GM21515 (cell line): ENCODE results near the gene RAPGEF4.

Experiments
- ATAC-seq: cut with Tn5 transposase; IDR thresholded peaks from one replicate; pipeline ENCODE4 v1.9.1; 2021; ENCODE audit not compliant: unreplicated experiment

Gene RAPGEF4

DNA sequence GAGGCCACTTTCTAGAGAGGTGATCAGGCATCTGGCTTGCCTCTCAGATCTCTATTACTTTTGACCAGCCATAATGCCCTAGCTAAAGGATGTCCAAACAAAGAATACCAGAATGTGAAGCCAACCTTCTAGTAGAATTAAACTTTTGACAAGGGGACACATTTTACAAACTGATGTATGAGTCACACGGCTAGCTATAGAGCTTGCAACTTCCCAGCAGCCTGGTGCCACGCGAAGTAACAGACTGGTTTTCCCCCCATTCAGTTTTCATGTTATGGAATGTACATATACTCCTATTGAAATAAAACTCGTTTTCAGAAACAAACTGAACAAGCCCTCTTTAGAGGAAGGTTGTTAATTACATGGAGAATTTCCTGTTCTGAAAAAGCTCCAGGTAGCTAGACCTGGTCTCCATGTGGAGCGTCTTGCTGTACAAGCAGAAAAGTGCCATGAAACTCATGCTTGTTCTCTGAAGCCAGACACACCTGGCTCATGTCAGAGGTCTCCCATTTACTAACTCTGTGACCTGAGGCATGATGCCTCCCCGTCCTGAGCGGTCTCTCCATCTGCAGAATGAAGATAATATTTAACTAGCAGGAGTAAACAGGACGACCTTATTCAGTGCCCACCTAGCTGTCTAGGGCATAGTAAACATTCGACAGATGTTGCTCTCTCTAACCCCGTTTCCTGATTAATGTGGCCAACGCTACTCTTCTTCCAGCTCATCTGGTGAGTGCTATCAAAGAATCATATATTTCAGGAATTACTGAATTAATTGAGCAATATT, 258.5 kb downstream of the RAPGEF4 start:
- ATAC-seq = no peak

- ATAC-seq = no peak
These were observed 259.2 kb downstream of the RAPGEF4 start for GRCh38 chr2:172994864-172995263.

DNA sequence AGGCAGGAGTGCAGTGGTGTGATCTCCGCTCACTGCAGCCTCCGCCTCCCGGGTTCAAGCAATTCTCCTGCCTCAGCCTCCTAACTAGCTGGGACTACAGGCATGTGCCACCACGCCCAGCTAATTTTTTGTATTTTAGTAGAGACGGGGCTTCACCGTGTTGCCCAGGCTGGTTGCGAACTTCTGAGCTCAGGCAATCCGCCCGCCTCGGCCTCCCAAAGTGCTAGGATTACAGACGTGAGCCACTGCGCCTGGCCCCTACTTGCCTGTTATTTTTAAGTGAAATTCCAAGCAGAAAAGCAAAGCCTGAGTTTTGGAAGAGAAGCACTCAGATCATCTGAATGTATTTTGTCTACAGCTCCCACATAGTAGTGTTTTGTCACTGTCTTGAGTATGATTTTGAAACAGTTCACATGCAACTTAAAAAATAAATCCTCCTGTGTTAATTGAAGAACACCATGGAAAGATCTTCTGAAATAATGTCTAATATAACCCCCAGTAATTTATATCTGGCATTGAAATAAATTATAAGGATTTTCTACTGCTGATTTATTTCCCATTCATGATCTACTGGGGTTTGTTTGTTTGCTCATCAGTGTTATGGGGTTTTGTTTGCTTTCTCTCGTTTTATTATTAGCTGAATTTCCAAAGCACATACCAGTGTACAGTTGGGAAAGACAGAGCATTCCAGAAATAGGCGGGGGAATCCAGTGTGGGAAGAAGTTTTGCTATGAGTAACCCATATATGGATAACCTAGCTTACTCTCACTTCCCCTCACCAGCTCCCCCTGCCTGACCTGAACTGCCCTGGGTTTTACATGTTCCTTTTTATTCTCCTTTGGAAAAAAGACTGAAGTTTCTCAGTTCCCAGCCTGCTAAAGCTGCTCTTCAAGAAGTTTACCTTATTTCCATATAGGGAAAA, 259.9 kb downstream of the RAPGEF4 start:
- no peak for ATAC-seq

DNA sequence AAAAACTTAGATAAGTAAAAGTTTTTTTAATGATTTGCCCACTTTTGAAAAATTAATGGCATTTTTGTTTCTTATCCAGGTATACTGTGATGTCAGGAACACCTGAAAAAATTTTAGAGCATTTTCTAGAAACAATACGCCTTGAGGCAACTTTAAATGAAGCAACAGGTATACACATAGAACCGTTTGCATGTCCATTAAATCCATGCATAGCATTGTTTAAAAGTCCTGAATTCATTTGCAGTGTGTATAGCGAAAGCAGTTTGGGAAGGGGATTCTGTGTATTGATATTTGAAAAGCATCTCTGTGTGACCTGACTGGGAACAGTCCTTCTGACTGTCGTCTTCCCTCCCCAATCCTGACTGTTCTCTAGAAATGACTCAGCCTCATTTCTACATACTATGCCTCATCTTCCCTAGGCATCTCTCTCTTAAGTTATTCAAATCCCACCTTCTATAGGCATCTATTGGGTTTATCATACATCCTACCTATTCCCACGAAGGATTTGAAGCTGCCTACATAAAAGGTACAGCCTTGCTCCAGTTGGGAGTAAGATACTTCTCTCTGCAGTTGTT, 260.8 kb downstream of the RAPGEF4 start:
- no peak for ATAC-seq

GRCh38 chr2:172997031-172997430, 261.4 kb downstream of the RAPGEF4 start:
- no peak for ATAC-seq

DNA sequence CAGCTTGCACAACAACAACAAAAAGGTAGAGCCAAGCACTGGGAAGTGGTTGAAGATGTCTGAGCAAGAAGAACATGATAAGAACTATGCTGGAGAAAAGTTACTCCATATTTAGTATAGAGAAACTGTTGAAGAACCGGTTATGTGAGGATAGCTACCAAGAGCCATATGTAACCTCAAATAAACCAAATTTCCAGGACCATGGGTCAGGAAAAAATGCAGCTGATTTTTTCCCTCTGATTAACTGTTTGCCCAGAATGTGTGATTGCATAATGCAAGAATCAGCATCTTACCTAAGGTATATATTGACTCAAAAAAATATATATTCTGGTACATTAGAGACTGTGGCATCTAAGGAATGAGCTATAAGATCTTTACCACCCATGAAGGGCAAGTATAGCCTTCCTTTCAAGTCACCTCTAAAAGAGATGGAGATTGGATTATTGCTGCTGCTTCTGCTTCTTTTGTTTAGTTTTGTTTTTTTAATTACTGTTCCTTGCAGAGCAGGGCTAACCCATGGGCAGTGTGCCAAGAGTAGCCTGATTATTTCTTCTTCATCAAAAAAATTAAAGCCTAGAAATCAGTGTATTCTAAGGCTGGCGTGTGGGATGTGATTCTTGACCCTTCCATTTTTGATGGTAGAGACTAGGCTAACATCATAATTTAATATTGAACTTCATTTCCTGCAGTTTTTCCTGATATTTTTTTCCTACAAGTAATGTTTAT, 263.1 kb downstream of the RAPGEF4 start:
- no peak for ATAC-seq

GRCh38 chr2:172999641-173000386, 264.2 kb downstream of the RAPGEF4 start:
- ATAC-seq = no peak

DNA sequence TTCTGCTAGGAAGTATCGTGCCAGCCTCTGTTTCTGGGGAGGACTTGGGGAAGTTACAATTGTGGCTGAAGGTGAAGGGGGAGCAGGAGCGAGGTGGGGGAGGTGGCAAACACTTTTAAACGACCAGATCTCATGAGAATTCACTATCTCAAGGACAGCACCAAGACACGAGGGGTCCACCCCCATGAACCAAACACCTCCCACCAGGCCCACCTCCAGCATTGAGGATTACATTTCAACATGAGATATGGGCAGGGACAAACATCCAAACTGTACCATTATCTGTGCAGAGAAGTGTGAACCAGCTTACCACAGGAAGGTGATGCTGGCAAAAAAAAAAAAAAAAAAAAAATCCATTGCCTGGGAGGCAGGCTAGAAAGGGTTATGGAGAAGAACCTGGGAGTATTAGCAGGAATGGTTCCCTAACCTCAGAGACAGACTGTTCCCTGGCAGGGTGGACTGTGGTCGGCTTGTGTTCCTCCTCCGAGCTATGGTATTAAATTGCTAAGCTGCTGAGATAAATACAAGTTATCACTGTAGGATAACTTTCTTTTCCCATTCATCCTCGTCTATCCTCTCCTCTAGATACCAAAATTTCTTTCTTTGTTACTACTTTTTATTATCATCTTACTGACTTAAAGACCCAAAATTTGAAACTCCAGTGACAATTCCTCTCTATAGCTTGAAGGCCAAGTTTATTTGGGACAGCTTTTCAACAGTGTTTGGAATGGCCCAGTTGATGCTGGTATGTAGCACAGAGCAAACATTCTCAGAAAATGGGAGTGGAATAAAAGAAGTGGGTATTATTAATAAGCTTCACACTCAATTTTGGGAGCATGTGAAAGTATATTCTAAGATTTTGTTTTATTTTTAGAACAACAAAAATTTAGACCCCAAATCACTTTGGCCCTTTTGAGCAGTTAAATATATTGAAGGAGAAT, 266.3 kb downstream of the RAPGEF4 start:
- ATAC-seq = no peak

- ATAC-seq = no peak
These were observed 267.3 kb downstream of the RAPGEF4 start for GRCh38 chr2:173002751-173003541.

DNA sequence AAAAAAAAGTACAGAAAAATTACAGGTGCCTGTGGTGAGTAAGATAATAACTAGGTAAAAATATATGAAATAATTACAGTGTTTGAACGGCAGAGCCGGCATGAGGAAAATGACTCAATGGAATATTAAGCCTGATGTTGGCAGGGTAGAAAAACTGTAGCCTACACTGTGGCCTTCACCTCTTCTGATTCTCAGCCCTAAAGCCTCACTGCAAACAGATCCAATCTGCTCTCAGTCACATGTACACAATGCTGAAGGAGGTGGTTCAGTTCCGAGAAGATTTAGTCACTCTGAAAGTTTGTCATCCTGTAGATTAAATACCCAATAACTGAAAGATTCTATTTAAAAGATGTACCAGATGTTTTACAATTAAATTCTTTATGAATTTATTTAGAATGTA, 273.1 kb downstream of the RAPGEF4 start:
- no peak for ATAC-seq

- no peak for ATAC-seq
These were observed 274.6 kb downstream of the RAPGEF4 start for GRCh38 chr2:173010233-173010632.

- no peak for ATAC-seq
These were observed 280.8 kb downstream of the RAPGEF4 start for GRCh38 chr2:173016451-173016850.

DNA sequence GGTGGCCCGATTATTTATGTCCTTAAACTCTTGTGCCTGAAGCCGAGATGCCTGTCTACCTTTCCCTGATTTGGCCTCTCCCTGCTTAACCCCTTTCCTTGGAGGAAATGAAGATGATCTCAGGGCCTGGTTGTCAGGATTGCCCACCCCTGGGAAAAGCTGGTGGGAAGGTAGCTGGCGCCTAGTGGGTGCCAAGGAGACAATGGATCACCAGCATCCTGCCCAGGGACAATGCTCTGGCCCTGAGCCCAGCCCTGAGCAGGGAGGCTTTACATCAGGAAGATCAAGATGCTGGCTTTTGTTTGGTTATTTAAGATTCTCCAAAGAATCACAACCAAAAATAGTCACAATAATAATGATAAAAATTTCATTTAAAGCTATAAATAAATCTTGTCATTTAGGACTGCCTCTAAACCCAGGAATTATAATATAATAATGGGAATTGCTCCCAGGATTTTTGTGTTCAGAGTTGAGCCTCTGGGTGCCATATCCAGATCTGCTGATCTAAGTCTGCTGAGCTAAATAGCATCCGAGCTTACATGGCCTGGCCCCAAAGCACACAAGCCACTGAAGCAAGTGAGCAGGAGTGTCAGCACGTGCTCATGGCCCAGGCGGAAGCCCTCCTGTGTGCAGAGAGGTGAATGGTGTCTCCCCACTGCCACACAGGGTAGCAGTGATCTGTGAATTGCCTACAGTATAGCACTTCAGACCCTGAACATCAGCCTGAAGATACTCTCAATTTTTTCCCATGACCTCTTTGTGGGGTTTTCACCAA, 282.2 kb downstream of the RAPGEF4 start:
- ATAC-seq = no peak

GRCh38 chr2:173019755-173020154, 284.1 kb downstream of the RAPGEF4 start:
- ATAC-seq = no peak

GRCh38 chr2:173021939-173022371, 286.3 kb downstream of the RAPGEF4 start:
- ATAC-seq = no peak

GRCh38 chr2:173023718-173024117, 288.1 kb downstream of the RAPGEF4 start:
- ATAC-seq = no peak

DNA sequence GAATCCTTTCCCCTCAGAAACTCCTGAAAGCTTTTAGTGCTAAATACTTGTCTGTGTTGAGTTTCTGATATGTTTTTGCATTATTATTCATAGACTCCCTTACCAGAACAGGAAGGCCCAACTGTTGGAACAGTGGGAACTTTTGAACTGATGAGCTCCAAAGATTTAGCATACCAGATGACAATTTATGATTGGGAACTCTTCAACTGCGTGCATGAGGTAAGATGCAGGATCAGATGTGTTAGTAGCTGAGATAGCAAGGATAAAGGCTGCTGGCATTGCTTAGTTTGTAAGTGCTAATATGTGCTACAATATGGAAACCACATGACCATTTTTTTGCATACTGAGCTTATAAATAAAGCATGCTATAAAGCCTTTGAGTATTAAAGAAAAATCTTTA, 290.8 kb downstream of the RAPGEF4 start:
- no peak for ATAC-seq
